Measurements from ENCODE around the gene ADAMTS7. TPM values are rescaled to one million over a fixed set of nuclear protein-coding genes. Genes with fewer than 3 reads are reported as not detected.
"Not testable (repeated sequence)": the region's sequence is repeated elsewhere in the genome, so short reads cannot be mapped to it uniquely, and the experiment has no call there.

The ADAMTS7 gene
- total RNA-seq, 2 experiments from 2014 or later: not detected

DNA sequence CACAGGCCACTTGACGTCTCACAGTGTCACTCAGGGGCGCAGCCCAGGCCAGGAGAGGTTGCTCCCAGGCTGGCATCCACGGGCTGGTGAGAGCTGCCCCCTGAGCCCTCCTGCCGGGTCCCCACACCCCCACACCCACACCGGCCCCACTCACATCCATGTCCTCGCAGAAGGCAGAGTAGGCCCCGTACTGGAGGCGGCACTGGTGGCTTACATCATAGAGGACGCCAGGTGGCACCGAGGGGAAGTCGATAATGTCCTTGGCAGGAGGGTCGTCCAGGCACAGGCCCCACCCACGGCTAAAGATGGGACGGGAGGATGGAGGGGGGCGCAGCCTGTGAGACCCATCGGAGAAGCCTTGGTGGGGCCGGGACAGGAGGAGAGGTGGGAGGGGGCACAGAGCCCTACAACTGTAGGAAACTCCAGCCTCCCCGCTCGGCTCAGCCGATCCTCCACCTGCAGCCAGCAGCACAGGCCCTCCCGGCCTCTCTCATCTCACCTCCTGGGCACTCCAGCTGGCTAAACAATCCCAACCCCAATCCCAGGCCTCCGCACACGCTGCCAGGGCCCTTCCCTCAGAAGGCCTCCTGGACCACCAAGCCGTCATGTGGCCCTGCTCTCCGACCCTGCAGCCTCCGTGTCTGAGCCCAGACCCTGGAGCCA lies 33.8 kb downstream of the ADAMTS7 start:
- DNase-seq; H3K4me1 Mint-ChIP-seq (ENCODE audit: low read depth); H3K4me3 Mint-ChIP-seq; ATAC-seq; H3K27ac Mint-ChIP-seq; POLR2A ChIA-PET; H3K36me3 Mint-ChIP-seq (ENCODE audit: low read depth); H3K9me3 Mint-ChIP-seq (ENCODE audit: insufficient read depth); H3K27me3 Mint-ChIP-seq (ENCODE audit: low read depth); CTCF ChIA-PET: not testable (repeated sequence)

GRCh38 chr15:78776046-78776925 lies 35.0 kb downstream of the ADAMTS7 start:
- H3K4me1 Mint-ChIP-seq (ENCODE audit: low read depth); H3K36me3 Mint-ChIP-seq (ENCODE audit: low read depth); H3K27ac Mint-ChIP-seq; H3K4me3 Mint-ChIP-seq; ATAC-seq; H3K9me3 Mint-ChIP-seq (ENCODE audit: insufficient read depth); POLR2A ChIA-PET; DNase-seq; H3K27me3 Mint-ChIP-seq (ENCODE audit: low read depth): not testable (repeated sequence)
- CTCF ChIA-PET: interaction anchor here (1.2 kb wide), 1 partner anchor 627 kb away, joined by 3 read pairs; the partner anchor contains the start of gene IDH3A

GRCh38 chr15:78775472-78775871 lies 35.8 kb downstream of the ADAMTS7 start:
- no peak for ATAC-seq
- H3K27ac Mint-ChIP-seq: no peak overlapping the region
- H3K4me1 Mint-ChIP-seq (ENCODE audit: low read depth): no peaks in the 10 kb centered on the region
- ChIA-PET CTCF (no interaction called here), POLR2A (no interaction called here)
- H3K4me3 Mint-ChIP-seq: no peak overlapping the region
- no peaks in the 10 kb centered on the region for H3K9me3 Mint-ChIP-seq (ENCODE audit: insufficient read depth)
- no peak for DNase-seq
- no peaks in the 10 kb centered on the region for H3K27me3 Mint-ChIP-seq (ENCODE audit: low read depth)
- no peaks in the 10 kb centered on the region for H3K36me3 Mint-ChIP-seq (ENCODE audit: low read depth)

DNA sequence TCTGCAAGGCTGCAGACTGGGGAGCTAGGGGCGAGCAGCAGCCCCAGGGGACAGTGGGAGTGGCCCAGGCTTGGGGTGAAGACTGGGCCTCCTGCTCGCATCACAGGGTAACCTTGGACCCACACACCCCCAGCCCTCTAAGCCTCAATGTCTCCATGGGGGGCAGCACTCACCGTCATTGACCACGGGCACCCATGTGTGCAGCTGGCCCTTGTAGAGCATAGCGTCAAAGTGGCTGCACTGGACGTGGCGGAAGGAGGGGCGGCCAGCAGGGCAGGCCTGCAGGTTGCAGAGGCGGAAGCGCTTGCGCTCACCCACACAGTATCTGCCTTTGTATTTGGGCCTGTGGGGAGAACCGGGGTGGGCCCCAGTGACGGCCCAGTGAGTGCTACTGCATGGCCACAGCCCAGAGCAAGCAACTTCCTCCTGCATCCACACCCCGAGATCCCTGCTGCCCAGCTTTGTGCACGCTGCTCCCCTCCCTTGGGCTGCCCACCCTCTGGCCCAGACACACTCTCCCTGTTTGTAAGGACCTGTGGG lies 36.7 kb downstream of the ADAMTS7 start:
- H3K27ac Mint-ChIP-seq; H3K27me3 Mint-ChIP-seq (ENCODE audit: low read depth); H3K9me3 Mint-ChIP-seq (ENCODE audit: insufficient read depth); H3K36me3 Mint-ChIP-seq (ENCODE audit: low read depth); H3K4me1 Mint-ChIP-seq (ENCODE audit: low read depth); ATAC-seq; DNase-seq; POLR2A ChIA-PET; CTCF ChIA-PET; H3K4me3 Mint-ChIP-seq: not testable (repeated sequence)

- POLR2A ChIA-PET; H3K9me3 Mint-ChIP-seq (ENCODE audit: insufficient read depth); DNase-seq; ATAC-seq; H3K4me3 Mint-ChIP-seq; H3K36me3 Mint-ChIP-seq (ENCODE audit: low read depth); H3K4me1 Mint-ChIP-seq (ENCODE audit: low read depth); H3K27ac Mint-ChIP-seq; CTCF ChIA-PET; H3K27me3 Mint-ChIP-seq (ENCODE audit: low read depth): not testable (repeated sequence)
Measured at GRCh38 chr15:78773765-78774450, 37.4 kb downstream of the ADAMTS7 start.

DNA sequence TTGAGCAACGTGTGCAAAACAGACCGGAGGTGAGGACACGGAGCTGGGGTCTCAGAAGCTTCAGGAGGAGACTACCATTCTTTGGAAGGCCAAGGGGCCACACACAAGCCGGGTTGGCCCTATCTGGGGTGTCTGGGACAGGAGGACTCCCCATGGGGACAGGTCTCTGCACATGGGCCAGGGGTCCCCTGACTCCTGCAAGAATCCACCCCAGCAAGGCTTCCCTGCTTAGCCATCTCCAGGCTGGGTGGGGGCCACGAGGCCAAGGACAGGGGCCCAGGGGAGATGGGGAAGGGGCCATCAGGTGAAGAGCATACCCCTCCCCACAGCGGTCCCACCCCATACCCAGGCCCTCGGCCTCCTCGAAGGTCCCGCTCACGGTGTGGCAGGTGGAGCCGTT lies 38.5 kb downstream of the ADAMTS7 start:
- Mint-ChIP-seq H3K4me3 (no peak overlapping the region), H3K27me3 (ENCODE audit: low read depth) (no peaks in the 10 kb centered on the region), H3K27ac (no peak overlapping the region), H3K9me3 (ENCODE audit: insufficient read depth) (no peaks in the 10 kb centered on the region), H3K36me3 (ENCODE audit: low read depth) (no peaks in the 10 kb centered on the region), H3K4me1 (ENCODE audit: low read depth) (peaks cover 2% of the 10 kb centered on the region)
- DNase-seq (no peak), ATAC-seq (no peak)
- ChIA-PET POLR2A (no interaction called here), CTCF (no interaction called here)

DNA sequence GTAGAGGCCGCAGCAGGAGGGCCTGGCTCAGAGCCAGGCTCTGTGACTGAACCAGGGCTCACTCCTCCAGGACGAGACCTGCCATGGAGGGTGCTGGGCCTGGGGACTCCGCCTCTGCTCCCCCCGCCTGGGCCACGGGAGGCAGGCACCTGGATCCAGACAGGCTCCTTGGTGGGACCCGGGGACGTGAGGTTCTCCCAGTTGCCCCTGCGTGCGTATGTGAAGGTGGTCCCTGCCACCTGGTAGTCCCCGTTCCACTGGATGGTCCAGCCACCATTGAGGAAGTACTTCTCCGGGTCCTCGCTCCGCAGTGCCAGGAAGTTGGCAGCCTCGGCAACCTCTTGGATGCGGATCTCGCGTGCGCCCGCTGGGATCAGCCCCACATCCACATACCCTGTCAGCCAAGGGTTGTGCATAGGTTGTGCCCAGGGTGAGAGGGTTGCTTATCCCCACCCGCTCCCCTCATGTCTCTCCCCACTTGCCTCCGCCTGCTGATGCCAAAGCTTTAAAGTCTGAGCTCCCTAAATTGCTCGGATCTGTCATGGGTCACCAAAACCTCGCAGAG lies 39.7 kb downstream of the ADAMTS7 start:
- POLR2A ChIA-PET; H3K9me3 Mint-ChIP-seq (ENCODE audit: insufficient read depth); DNase-seq; H3K27ac Mint-ChIP-seq; ATAC-seq; H3K36me3 Mint-ChIP-seq (ENCODE audit: low read depth); H3K27me3 Mint-ChIP-seq (ENCODE audit: low read depth); H3K4me1 Mint-ChIP-seq (ENCODE audit: low read depth); H3K4me3 Mint-ChIP-seq; CTCF ChIA-PET: not testable (repeated sequence)

- CTCF ChIA-PET; POLR2A ChIA-PET; H3K4me1 Mint-ChIP-seq (ENCODE audit: low read depth); H3K27ac Mint-ChIP-seq; H3K4me3 Mint-ChIP-seq; DNase-seq; ATAC-seq; H3K27me3 Mint-ChIP-seq (ENCODE audit: low read depth); H3K36me3 Mint-ChIP-seq (ENCODE audit: low read depth); H3K9me3 Mint-ChIP-seq (ENCODE audit: insufficient read depth): not testable (repeated sequence)
Measured at GRCh38 chr15:78771020-78771419, 40.2 kb downstream of the ADAMTS7 start.

- CTCF ChIA-PET: not testable (repeated sequence)
Measured at GRCh38 chr15:78769473-78770225, 41.6 kb downstream of the ADAMTS7 start.

DNA sequence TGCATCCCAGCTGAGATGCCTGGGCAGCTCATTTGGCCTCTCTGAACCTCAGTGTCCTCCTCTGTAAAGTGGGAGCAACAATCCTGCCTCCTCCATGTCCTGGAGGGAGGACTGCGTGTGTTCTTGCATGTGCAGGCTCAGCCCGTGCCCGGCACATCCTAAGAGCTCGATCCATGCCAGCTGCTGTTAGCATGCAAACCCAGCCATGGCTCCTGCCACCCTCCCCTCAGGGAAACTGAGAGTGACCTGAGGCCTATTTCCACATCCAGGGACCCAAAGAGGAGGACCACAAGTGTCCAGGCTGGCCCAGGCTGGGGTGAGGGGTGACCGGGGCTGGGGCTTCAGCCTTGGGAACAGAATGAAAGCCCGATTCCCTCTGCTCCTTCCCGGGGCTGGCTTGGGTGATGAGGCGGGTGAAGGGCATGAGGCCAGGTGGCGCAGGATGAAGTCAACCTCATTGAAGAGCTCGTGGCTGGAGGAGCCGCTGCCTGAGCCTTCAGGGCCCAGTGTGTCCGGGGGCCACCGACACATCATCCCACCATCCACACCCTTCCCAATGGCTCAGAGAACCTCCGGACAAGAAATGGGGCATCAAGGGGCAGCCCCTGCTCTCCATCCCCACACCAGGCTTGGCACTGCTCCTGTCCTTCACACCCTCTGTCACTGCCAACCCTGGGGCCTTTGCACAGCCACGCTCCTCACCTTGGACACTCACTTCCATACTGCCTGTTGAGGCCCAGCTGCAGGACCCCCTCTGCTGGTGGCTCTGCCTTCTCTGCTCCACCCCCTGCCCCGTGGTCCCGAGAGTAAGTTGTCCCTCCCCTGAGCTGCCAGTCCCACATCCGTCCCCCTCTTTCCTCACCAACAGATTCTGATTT lies 42.5 kb downstream of the ADAMTS7 start:
- Mint-ChIP-seq H3K36me3 (ENCODE audit: low read depth) (no peaks in the 10 kb centered on the region), H3K9me3 (ENCODE audit: insufficient read depth) (no peaks in the 10 kb centered on the region), H3K27me3 (ENCODE audit: low read depth) (no peaks in the 10 kb centered on the region), H3K4me1 (ENCODE audit: low read depth) (peaks cover 2% of the 10 kb centered on the region), H3K27ac (no peak overlapping the region), H3K4me3 (no peak overlapping the region)
- ATAC-seq: no peak
- POLR2A ChIA-PET: no interaction called here
- no peak for DNase-seq
- CTCF ChIA-PET: no interaction called here

More at GRCh38 chr15:78769473-78770225, 41.6 kb downstream of the ADAMTS7 start:
- not testable (repeated sequence) for ATAC-seq; H3K4me3 Mint-ChIP-seq; DNase-seq; H3K9me3 Mint-ChIP-seq (ENCODE audit: insufficient read depth); H3K4me1 Mint-ChIP-seq (ENCODE audit: low read depth); H3K27me3 Mint-ChIP-seq (ENCODE audit: low read depth); H3K36me3 Mint-ChIP-seq (ENCODE audit: low read depth); H3K27ac Mint-ChIP-seq
- POLR2A ChIA-PET: interaction anchor here (1.4 kb wide), 1 partner anchor 8 kb away, joined by 3 read pairs; no protein-coding TSS in a partner anchor

Data from activated CD8-positive, alpha-beta T cell treated with anti-CD3 and anti-CD28 coated beads, Interleukin-2, amount 10 ng/mL, durations not matched to agents 7 days and 5 days (primary cell).